ENCODE measurements around the gene BBS1. TPM values are rescaled to one million over a fixed set of nuclear protein-coding genes. Genes with fewer than 3 reads are reported as not detected.

The BBS1 gene
- total RNA-seq, 1 donor from 2014 or later: 18.8 TPM

DNA sequence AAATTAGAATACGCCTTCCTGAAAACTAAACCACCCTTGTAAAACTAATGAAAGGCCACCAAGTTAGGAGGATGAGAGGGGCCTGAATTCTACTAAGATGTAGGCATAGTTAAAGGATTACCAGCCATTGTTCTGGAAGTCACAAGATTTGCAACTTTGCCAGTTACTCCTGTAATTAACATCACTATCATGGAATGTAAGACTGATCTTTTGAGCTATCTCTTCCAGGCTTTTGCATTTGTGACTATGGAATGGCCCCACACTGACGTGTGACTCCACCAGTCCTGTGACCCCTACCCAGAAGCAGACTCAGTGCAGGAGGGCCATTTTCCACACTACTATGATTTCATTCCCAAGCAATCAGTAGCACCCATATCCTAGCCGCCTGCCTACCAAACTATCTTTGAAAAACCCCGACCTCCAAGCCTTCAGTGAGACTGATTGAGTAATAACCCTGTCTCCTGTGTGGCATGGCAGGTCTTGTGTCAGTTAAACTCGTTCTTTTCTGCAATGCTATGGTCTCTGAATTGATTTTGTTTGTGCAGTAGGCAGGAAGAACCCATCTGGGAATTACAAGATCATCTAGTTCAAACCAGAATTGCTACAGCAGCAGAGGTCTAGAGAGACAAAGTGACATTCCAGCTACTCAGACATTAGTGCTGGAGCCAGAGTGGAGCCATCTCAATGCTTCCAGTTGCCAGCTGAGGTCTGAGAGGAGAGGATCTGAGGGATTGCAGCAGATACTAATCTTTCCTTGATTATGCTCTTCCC lies 59.8 kb downstream of the BBS1 start:
- FAIRE-seq: no peak
- Histone ChIP-seq H3K9me3 (ENCODE audit: insufficient read depth, low read depth, low read length) (no peaks in the 10 kb centered on the region), H3K79me2 (ENCODE audit: insufficient read depth, low read length) (no peaks in the 10 kb centered on the region), H3K36me3 (ENCODE audit: insufficient read depth, low read length) (no peaks in the 10 kb centered on the region), H2AFZ (ENCODE audit: low read depth, low read length) (no peak overlapping the region), H3K27me3 (ENCODE audit: insufficient read depth, low read length) (peaks cover 6% of the 10 kb centered on the region), H3K27ac (ENCODE audit: low read depth, low read length) (no peak overlapping the region), H3K9ac (ENCODE audit: low read length) (no peak overlapping the region), H3K4me2 (ENCODE audit: low read length) (no peak overlapping the region), H3K4me1 (ENCODE audit: insufficient read depth, low read length) (peaks cover 9% of the 10 kb centered on the region), H4K20me1 (ENCODE audit: insufficient read depth, low read length) (no peaks in the 10 kb centered on the region), H3K4me3 (ENCODE audit: insufficient read depth, low read depth, low read length) (no peak overlapping the region)
- DNase-seq (ENCODE audit: low read depth): no peak
- Mint-ChIP-seq H3K4me3 (ENCODE audit: unreplicated experiment) (no peak overlapping the region), H3K27me3 (ENCODE audit: low read depth, unreplicated experiment) (peaks cover 24% of the 10 kb centered on the region), H3K4me1 (ENCODE audit: low read depth, unreplicated experiment) (peaks cover 10% of the 10 kb centered on the region), H3K36me3 (ENCODE audit: low read depth, unreplicated experiment) (no peaks in the 10 kb centered on the region), H3K27ac (ENCODE audit: unreplicated experiment) (no peak overlapping the region), H3K9me3 (ENCODE audit: unreplicated experiment) (peaks cover 9% of the 10 kb centered on the region)
- TF ChIP-seq EZH2 (IDR thresholded peaks at IDR 0.05; ENCODE audit: insufficient read depth, low read length): no peak
- TF ChIP-seq, protein P1, sequence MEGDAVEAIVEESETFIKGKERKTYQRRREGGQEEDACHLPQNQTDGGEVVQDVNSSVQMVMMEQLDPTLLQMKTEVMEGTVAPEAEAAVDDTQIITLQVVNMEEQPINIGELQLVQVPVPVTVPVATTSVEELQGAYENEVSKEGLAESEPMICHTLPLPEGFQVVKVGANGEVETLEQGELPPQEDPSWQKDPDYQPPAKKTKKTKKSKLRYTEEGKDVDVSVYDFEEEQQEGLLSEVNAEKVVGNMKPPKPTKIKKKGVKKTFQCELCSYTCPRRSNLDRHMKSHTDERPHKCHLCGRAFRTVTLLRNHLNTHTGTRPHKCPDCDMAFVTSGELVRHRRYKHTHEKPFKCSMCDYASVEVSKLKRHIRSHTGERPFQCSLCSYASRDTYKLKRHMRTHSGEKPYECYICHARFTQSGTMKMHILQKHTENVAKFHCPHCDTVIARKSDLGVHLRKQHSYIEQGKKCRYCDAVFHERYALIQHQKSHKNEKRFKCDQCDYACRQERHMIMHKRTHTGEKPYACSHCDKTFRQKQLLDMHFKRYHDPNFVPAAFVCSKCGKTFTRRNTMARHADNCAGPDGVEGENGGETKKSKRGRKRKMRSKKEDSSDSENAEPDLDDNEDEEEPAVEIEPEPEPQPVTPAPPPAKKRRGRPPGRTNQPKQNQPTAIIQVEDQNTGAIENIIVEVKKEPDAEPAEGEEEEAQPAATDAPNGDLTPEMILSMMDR (IDR thresholded peaks at IDR 0.05; ENCODE audit: insufficient read depth, low read depth, low read length): no peak

DNA sequence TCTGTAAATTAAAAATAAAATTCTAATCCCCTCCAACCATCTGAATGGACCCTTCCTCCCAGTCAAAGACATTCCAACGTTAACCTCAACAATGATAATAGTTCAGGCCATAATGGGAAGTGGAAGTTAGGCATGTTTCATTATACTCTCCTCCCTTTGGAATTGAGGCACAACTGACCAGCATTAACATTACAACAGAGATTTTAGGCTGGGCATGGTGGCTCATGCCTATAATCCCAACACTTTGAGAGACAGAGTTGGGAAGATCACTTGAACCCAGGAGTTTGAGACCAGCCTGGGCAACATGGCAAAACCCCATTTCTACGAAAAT lies 60.4 kb downstream of the BBS1 start:
- H2AFZ ChIP-seq (ENCODE audit: low read depth, low read length): no peak overlapping the region
- no peaks in the 10 kb centered on the region for H3K79me2 ChIP-seq (ENCODE audit: insufficient read depth, low read length)
- TF ChIP-seq EZH2 (IDR thresholded peaks at IDR 0.05; ENCODE audit: insufficient read depth, low read length): no peak
- TF ChIP-seq, protein P1 (IDR thresholded peaks at IDR 0.05; ENCODE audit: insufficient read depth, low read depth, low read length): no peak
- Mint-ChIP-seq H3K36me3 (ENCODE audit: low read depth, unreplicated experiment) (no peaks in the 10 kb centered on the region), H3K27me3 (ENCODE audit: low read depth, unreplicated experiment) (peaks cover 24% of the 10 kb centered on the region), H3K4me1 (ENCODE audit: low read depth, unreplicated experiment) (peaks cover 10% of the 10 kb centered on the region), H3K9me3 (ENCODE audit: unreplicated experiment) (peaks cover 9% of the 10 kb centered on the region), H3K4me3 (ENCODE audit: unreplicated experiment) (no peak overlapping the region), H3K27ac (ENCODE audit: unreplicated experiment) (no peak overlapping the region)
- no peaks in the 10 kb centered on the region for H3K9me3 ChIP-seq (ENCODE audit: insufficient read depth, low read depth, low read length)
- H3K4me3 ChIP-seq (ENCODE audit: insufficient read depth, low read depth, low read length): no peak overlapping the region
- no peak overlapping the region for H3K4me2 ChIP-seq (ENCODE audit: low read length)
- no peak overlapping the region for H3K9ac ChIP-seq (ENCODE audit: low read length)
- no peak overlapping the region for H3K27ac ChIP-seq (ENCODE audit: low read depth, low read length)
- H3K36me3 ChIP-seq (ENCODE audit: insufficient read depth, low read length): no peaks in the 10 kb centered on the region
- FAIRE-seq: no peak
- no peak for DNase-seq (ENCODE audit: low read depth)
- peaks cover 9% of the 10 kb centered on the region for H3K4me1 ChIP-seq (ENCODE audit: insufficient read depth, low read length)
- peaks cover 6% of the 10 kb centered on the region for H3K27me3 ChIP-seq (ENCODE audit: insufficient read depth, low read length)
- H4K20me1 ChIP-seq (ENCODE audit: insufficient read depth, low read length): no peaks in the 10 kb centered on the region

DNA sequence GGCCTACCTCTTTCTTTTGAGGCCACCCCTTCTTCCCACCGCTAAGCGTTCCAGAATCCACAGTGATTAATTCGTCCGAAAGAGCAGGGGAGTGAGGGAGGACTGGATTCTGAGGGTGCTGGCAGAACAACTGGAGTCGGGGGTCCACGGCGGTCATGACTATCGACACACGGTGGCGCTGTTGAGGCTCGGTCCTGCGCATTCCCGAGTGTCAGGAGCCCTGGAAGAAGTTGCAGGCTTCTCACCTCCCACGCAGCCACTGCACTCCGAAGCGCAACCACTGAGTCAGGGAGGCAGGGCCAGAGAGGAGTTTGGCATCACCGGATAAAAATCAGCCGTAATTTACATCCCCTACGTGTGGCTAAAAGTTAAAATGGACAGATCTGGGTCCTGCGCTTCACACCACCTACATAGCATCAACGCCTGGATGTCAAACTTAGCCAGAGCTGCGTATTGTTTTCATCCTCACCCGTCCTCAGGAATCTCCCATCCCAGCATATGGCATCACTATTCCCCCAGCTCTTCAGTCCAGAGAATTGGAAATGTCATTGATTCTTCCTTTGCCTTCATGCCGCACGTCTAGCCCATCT lies 68.7 kb downstream of the BBS1 start:
- peaks cover 17% of the 10 kb centered on the region for H3K27me3 Mint-ChIP-seq (ENCODE audit: low read depth, unreplicated experiment)
- Histone ChIP-seq H3K27ac (ENCODE audit: low read depth, low read length) (no peak overlapping the region), H3K4me2 (ENCODE audit: low read length) (peak overlapping the region; percentile 70), H3K4me1 (ENCODE audit: insufficient read depth, low read length) (no peaks in the 10 kb centered on the region), H3K9ac (ENCODE audit: low read length) (no peak overlapping the region), H3K9me3 (ENCODE audit: insufficient read depth, low read depth, low read length) (no peaks in the 10 kb centered on the region), H3K36me3 (ENCODE audit: insufficient read depth, low read length) (no peaks in the 10 kb centered on the region), H3K27me3 (ENCODE audit: insufficient read depth, low read length) (no peaks in the 10 kb centered on the region), H2AFZ (ENCODE audit: low read depth, low read length) (peak overlapping the region; percentile 55), H3K4me3 (ENCODE audit: insufficient read depth, low read depth, low read length) (no peak overlapping the region), H3K79me2 (ENCODE audit: insufficient read depth, low read length) (no peaks in the 10 kb centered on the region), H4K20me1 (ENCODE audit: insufficient read depth, low read length) (no peaks in the 10 kb centered on the region)
- no peak overlapping the region for H3K27ac Mint-ChIP-seq (ENCODE audit: unreplicated experiment)
- DNase-seq (ENCODE audit: low read depth): peak; percentile 61
- no peaks in the 10 kb centered on the region for H3K36me3 Mint-ChIP-seq (ENCODE audit: low read depth, unreplicated experiment)
- TF ChIP-seq EZH2 (IDR thresholded peaks at IDR 0.05; ENCODE audit: insufficient read depth, low read length): no peak
- TF ChIP-seq, protein P1 (IDR thresholded peaks at IDR 0.05; ENCODE audit: insufficient read depth, low read depth, low read length): peak; percentile 72
- H3K9me3 Mint-ChIP-seq (ENCODE audit: unreplicated experiment): peaks cover 20% of the 10 kb centered on the region
- no peaks in the 10 kb centered on the region for H3K4me1 Mint-ChIP-seq (ENCODE audit: low read depth, unreplicated experiment)
- FAIRE-seq: no peak
- no peak overlapping the region for H3K4me3 Mint-ChIP-seq (ENCODE audit: unreplicated experiment)

Measured in astrocyte (in vitro differentiated cells and primary cell).